GM06990 (cell line): ENCODE data around the gene NMNAT1.
"Not testable (repeated sequence)": the region's sequence is repeated elsewhere in the genome, so short reads cannot be mapped to it uniquely, and the experiment has no call there.

Experiments
- DNase-seq: peaks from one replicate; pipeline ENCODE4 v3.0.0-alpha.2; 2011; ENCODE audit not compliant: insufficient read length; ENCODE audit errors: extremely low read depth
- H3K27me3 ChIP-seq: replicated peaks from 2 replicates; pipeline ENCODE4 v1.6.0; 2011; ENCODE audit warnings: low read length; ENCODE audit not compliant: control insufficient read depth, insufficient read depth
- H3K36me3 ChIP-seq: 2 replicates; pipeline ENCODE4 v1.5.1; 2011; ENCODE audit warnings: low read length; ENCODE audit not compliant: control insufficient read depth, insufficient read depth
- H3K4me3 ChIP-seq: replicated peaks from 2 replicates; pipeline ENCODE4 v1.5.1; 2011; ENCODE audit warnings: low read depth, mild to moderate bottlenecking, control low read depth, low read length
- CTCF ChIP-seq: IDR thresholded peaks from 2 replicates; pipeline ENCODE4 v1.5.1; 2011; ENCODE audit warnings: low read length, control low read depth, mild to moderate bottlenecking, inconsistent platforms; ENCODE audit not compliant: insufficient read depth, poor library complexity, severe bottlenecking

Gene NMNAT1

GRCh38 chr1:10014016-10014415 is 70.7 kb downstream of the NMNAT1 start:
- Histone ChIP-seq H3K36me3 (no peaks in the 10 kb centered on the region), H3K4me3 (no peak overlapping the region), H3K27me3 (no peaks in the 10 kb centered on the region)
- no peak for TF ChIP-seq CTCF
- no peak for DNase-seq

- no peak overlapping the region for H3K4me3 ChIP-seq
- no peak for DNase-seq
- no peaks in the 10 kb centered on the region for H3K36me3 ChIP-seq
- no peak for TF ChIP-seq CTCF
- H3K27me3 ChIP-seq, result no peaks in the 10 kb centered on the region
Observed at GRCh38 chr1:10019561-10019960, 76.3 kb downstream of the NMNAT1 start.

- no peak for TF ChIP-seq CTCF
- no peak overlapping the region for H3K4me3 ChIP-seq
- no peaks in the 10 kb centered on the region for H3K36me3 ChIP-seq
- no peaks in the 10 kb centered on the region for H3K27me3 ChIP-seq
- no peak for DNase-seq
Observed at GRCh38 chr1:10020086-10020485, 76.8 kb downstream of the NMNAT1 start.

- not testable (repeated sequence) for H3K4me3 ChIP-seq, H3K36me3 ChIP-seq, DNase-seq, H3K27me3 ChIP-seq
Observed at GRCh38 chr1:10020678-10021077, 77.4 kb downstream of the NMNAT1 start.

- DNase-seq, result not testable (repeated sequence)
Observed at GRCh38 chr1:10021992-10022391, 78.7 kb downstream of the NMNAT1 start.

GRCh38 chr1:10022656-10023055 is 79.4 kb downstream of the NMNAT1 start:
- TF ChIP-seq CTCF, result no peak
- no peaks in the 10 kb centered on the region for H3K36me3 ChIP-seq
- H3K4me3 ChIP-seq, result no peak overlapping the region
- no peaks in the 10 kb centered on the region for H3K27me3 ChIP-seq
- no peak for DNase-seq

More at GRCh38 chr1:10021992-10022391, 78.7 kb downstream of the NMNAT1 start:
- H3K36me3 ChIP-seq, H3K4me3 ChIP-seq, H3K27me3 ChIP-seq: not testable (repeated sequence)

GRCh38 chr1:10025354-10025753 is 82.1 kb downstream of the NMNAT1 start:
- H3K27me3 ChIP-seq, result no peaks in the 10 kb centered on the region
- no peaks in the 10 kb centered on the region for H3K36me3 ChIP-seq
- DNase-seq, result no peak
- no peak overlapping the region for H3K4me3 ChIP-seq
- no peak for TF ChIP-seq CTCF
